RWPE2 (cell line): Measurements from ENCODE around the gene FCHSD2.
"Not testable (repeated sequence)": the region's sequence is repeated elsewhere in the genome, so short reads cannot be mapped to it uniquely, and the experiment has no call there.

Experiments
- ATAC-seq: fragments of 200-7000 bp; cut with Tn5 transposase; 3 replicates; pipeline ENCODE4 v1.9.1; 2021; ENCODE audit warnings: low read depth
- DNase-seq: peaks from one replicate; pipeline ENCODE4 v3.0.0-alpha.2; 2020; ENCODE audit warnings: low spot score
- H3K27ac ChIP-seq: fragments of 450-650 bp; 2 replicates; pipeline ENCODE4 v1.5.1; 2017; ENCODE audit warnings: mild to moderate bottlenecking; ENCODE audit not compliant: poor library complexity, severe bottlenecking
- H3K27me3 ChIP-seq: fragments of 250-450 bp; sonication (Bioruptor Pico); 2 replicates; pipeline ENCODE4 v1.5.1; 2021; ENCODE audit warnings: mild to moderate bottlenecking, moderate library complexity; ENCODE audit not compliant: insufficient read depth, poor library complexity, severe bottlenecking
- H3K36me3 ChIP-seq: fragments of 250-450 bp; sonication (Bioruptor Pico); 2 replicates; pipeline ENCODE4 v1.5.1; 2020; ENCODE audit warnings: low read depth, mild to moderate bottlenecking, moderate library complexity
- H3K4me1 ChIP-seq: fragments of 250-450 bp; sonication (Bioruptor Pico); 2 replicates; pipeline ENCODE4 v1.5.1; 2021; ENCODE audit warnings: mild to moderate bottlenecking, moderate library complexity; ENCODE audit not compliant: insufficient read depth, poor library complexity, severe bottlenecking
- H3K4me3 ChIP-seq: fragments of 250-450 bp; sonication (Bioruptor Pico); 2 replicates; pipeline ENCODE4 v1.5.1; 2021; ENCODE audit warnings: mild to moderate bottlenecking, moderate library complexity; ENCODE audit not compliant: severe bottlenecking
- H3K9me3 ChIP-seq: fragments of 250-450 bp; sonication (Bioruptor Pico); 2 replicates; pipeline ENCODE4 v1.5.1; 2021; ENCODE audit warnings: mild to moderate bottlenecking, moderate library complexity; ENCODE audit not compliant: severe bottlenecking
- CTCF ChIP-seq: fragments of 450-650 bp; IDR thresholded peaks from one replicate; pipeline ENCODE4 v1.5.1; 2017; ENCODE audit warnings: mild to moderate bottlenecking, moderate library complexity; ENCODE audit not compliant: poor library complexity, severe bottlenecking

Gene FCHSD2

GRCh38 chr11:73129198-73129597 is 12.9 kb downstream of the FCHSD2 start:
- no peak for DNase-seq
- Histone ChIP-seq H3K4me3 (no peak overlapping the region), H3K27me3 (no peaks in the 10 kb centered on the region), H3K27ac (no peak overlapping the region), H3K36me3 (peaks cover 4% of the 10 kb centered on the region; the same call in 1 of the 2 replicates), H3K4me1 (no peaks in the 10 kb centered on the region), H3K9me3 (no peaks in the 10 kb centered on the region)
- ATAC-seq, result no peak
- no peak for TF ChIP-seq CTCF

- peaks cover 10% of the 10 kb centered on the region; the same call in 1 of the 2 replicates for H3K36me3 ChIP-seq
- H3K9me3 ChIP-seq, result no peaks in the 10 kb centered on the region
- DNase-seq (no peak), ATAC-seq (no peak)
- H3K4me3 ChIP-seq, result no peak overlapping the region
- no peak overlapping the region for H3K27ac ChIP-seq
- H3K4me1 ChIP-seq, result no peaks in the 10 kb centered on the region
- H3K27me3 ChIP-seq, result no peaks in the 10 kb centered on the region
- no peak for TF ChIP-seq CTCF
Measured at GRCh38 chr11:73126804-73127480, 15.2 kb downstream of the FCHSD2 start.

- ATAC-seq (no peak), DNase-seq (no peak)
- Histone ChIP-seq H3K36me3 (peaks cover 10% of the 10 kb centered on the region; the same call in 1 of the 2 replicates), H3K9me3 (no peaks in the 10 kb centered on the region), H3K27me3 (no peaks in the 10 kb centered on the region), H3K4me1 (no peaks in the 10 kb centered on the region), H3K4me3 (no peak overlapping the region), H3K27ac (no peak overlapping the region)
- TF ChIP-seq CTCF, result no peak
Measured at GRCh38 chr11:73124800-73125199, 17.3 kb downstream of the FCHSD2 start.

DNA sequence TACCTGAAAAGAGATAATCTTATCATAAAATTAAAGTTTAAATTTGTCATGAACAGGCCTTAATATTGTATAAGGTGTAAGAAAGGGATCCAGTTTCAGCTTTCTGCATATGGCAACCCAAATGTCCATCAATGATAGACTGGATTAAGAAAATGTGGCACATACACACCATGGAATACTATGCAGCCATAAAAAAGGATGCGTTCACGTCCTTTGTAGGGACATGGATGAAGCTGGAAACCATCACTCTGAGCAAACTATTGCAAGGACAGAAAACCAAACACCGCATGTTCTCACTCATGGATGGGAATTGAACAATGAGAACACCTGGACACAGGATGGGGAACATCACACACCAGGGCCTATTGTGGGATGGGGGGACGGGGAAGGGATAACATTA is 18.2 kb downstream of the FCHSD2 start:
- not testable (repeated sequence) for H3K27me3 ChIP-seq, ATAC-seq, H3K4me1 ChIP-seq, H3K27ac ChIP-seq, H3K4me3 ChIP-seq, H3K9me3 ChIP-seq, DNase-seq
- peaks cover 10% of the 10 kb centered on the region; the same call in 1 of the 2 replicates for H3K36me3 ChIP-seq

DNA sequence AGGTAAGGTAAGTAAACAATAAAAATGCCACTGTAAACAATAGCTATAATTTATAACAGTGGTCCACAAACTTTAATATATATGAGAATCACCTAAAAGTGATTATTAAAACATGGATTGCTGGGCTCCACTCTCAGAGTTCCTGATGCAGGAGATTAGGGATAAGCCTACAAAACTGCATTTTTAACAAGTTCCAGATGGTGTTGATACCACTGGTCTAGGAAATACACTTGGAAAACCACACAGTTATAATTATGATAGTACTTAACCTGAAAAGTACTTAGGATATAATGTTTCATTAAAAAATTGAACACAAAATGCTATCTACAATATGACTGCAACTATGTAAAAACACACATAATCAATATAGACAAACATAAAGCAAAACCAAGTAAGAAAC is 20.4 kb downstream of the FCHSD2 start:
- Histone ChIP-seq H3K9me3 (no peaks in the 10 kb centered on the region), H3K27me3 (no peaks in the 10 kb centered on the region), H3K27ac (no peak overlapping the region), H3K4me3 (no peak overlapping the region), H3K36me3 (peaks cover 10% of the 10 kb centered on the region; the same call in 1 of the 2 replicates), H3K4me1 (no peaks in the 10 kb centered on the region)
- no peak for ATAC-seq
- no peak for TF ChIP-seq CTCF
- no peak for DNase-seq
